ENCODE data around the gene UNC119.

The UNC119 gene

DNA sequence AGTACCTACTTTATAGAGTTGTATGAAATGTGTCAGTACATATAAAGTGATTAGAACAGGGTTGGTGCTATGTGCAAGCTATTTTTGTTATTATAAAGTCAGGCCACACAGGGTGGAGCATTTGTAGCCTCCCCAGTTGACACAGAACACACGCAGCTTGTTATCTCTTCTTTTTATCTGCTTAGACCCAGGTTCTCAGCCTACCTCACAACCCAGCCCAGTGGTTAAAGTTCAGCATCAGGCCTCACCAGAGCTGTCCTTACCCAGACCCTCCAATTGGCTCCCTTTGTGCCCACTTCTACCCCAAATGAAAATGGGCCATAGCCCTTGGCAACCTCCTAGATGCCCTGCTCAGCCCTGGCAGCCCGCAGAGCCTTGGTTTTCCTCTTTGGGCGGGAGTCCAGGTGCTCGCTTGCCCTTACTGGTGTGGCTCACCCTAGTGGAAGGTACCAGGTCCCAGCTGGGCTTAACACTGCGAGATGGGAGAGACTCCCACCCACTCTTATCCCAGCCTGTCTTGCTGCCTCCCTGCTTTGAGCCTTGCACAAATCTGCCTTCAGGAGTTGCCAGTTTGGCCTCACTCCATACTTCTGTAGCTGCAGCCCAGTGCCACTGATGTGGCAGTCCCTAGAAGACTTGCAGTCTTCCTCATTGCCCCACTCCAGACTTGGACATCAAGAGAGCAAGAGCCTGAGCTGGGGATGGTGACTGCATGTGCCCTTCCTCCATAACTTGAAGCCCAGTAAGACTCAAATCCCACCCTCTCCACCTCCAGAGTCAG, 20.0 kb upstream of the UNC119 start:
- no peak for DNase-seq

DNA sequence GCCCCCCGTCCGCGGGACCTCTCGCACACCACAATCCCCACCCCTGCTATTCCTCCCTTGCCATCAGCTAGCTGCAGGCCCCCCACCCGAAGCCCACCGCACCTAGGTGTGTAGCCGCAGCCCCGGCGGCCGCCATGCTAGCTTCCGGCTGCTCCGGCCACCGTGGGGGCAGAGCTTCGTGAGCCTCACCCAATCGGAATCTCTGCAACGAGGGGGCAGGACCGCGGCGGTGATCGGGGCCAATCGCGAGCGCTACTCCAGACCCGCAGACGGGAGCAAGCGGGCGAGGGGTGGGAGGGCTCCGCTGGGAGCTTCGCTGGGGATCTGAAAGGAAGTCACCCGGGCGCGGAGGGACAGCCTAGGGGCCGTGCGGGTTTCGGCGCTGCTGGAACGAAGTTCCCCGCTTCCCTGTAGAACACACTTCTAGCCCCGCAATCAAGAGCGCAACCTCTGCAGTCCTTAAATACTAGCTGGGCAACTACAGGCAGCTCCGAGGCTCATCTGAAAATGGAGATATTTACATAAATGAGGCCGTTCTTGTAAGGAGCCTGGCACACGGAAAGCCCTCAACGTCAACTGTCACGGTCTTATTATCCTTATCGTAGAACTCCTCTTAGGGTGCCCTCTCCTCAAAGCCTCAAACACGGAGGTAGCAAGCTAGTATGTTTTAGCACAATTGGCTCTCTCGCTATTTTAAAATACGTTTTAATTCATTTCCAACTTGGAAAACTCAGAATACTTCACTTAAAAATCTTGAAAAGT, 19.1 kb upstream of the UNC119 start, which contains the start of gene PIGS:
TSS of gene PIGS (minus strand) at position 164 of the 762 bp plus-strand sequence. CDS start at position 136, 28 bp downstream.
- DNase-seq, result peak; percentile 87

DNA sequence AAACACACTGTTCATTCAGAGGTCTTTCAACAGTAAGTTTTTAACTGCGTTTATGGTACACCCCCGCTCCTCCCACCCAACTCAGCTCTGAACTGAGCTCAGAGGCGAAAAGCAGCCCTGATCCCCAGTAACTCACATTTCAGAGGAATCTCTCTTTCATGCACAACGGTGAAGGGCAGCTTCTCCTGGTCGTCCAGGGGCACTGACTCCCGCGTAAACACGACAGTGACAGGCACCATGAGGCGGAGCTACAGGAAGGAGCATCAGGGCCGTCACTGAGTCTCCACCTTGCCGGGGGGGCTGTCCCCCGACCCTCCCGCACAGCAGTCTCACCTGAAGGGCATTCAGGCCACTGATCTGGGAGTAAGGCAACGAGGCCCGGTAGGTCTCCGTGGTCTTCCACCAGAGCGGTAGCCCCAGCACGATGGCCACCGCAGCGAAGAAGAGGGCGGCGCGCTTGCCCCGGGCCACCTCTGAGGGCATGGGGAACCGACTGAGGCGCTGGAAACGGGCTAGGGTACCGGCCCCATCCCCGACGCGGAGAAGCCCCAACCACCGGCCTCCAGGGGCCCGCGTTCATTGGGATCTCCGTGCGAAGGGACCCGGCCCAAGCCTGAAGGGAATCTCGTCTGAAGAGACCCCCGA, 18.4 kb upstream of the UNC119 start:
- DNase-seq, result peak; percentile 39

DNA sequence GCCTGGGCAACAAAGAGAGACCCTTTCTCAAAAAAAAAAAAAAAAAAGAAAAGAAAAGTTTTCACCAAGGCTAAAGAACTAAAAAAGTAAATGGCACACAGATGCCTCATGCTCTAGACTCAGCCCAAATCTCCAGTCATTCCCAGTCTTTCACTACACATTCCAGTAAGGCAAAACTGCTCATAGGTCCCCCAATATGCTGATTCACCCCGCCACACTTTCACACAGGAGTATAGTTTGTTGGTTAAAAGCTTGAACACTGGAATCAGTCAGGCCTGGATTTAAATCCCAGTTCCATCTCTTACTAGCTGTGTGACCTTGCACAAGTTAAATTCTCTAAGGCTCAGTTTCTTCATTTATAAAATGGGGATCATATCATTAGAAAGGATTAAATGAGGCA, 17.0 kb upstream of the UNC119 start:
- no peak for DNase-seq

DNA sequence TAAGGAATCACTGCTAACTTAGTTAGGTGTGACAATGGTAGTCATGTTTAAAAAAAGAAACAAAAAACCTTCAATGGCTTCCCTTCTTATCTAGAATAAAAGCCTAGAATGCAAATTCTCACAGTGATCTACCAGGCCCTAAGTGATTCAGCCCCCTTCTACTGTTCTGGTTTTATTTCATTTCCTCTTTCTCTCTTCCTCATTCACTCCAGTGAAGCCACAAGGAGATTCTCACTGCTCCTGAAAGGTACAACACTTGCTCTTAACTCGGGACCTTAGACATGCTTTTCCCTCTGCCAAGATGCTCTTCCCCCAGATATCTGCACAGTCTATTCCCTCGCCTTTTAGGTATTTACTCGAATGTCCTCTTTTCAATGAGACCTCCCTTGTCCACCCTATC, 15.2 kb upstream of the UNC119 start:
- no peak for DNase-seq

DNA sequence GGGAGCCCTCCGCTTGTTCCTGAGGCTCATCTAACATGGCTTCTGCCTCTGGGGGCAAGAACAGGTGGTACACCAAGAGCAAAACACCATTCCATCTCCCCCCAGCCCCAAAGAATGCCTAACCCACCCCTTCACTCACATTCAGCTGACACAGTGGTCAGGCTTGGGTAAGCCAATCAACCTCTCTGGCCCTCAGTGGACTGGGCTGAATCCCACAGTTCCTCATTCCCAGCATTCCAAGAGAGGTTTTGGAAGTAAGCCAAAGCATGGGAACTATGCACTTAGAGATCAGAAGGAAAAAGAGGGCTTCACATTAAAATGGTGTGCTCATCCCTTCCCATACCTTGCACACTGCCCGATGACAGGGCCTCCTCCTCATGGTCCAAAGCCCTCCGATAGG, 11.1 kb upstream of the UNC119 start:
- DNase-seq, result no peak

DNA sequence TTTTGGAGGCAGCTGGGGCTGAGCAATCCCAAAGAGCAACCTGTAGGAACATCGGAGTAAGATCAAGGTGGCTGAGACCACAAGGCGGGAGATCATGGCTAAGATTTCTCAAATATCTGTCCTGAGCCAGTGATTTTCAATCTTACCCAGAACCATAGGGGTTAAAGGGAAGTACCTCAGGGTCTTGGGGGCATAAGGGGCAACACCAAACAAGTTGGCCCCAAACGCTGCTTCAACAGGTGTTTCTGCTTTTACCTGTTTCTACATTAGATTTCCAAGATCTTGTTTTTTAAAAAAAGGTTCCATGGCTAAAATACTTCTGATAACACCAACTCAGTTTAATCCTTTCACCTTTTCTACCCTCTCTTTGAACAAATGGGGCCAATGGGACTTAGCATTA, 2.6 kb upstream of the UNC119 start:
- DNase-seq, result no peak

DNA sequence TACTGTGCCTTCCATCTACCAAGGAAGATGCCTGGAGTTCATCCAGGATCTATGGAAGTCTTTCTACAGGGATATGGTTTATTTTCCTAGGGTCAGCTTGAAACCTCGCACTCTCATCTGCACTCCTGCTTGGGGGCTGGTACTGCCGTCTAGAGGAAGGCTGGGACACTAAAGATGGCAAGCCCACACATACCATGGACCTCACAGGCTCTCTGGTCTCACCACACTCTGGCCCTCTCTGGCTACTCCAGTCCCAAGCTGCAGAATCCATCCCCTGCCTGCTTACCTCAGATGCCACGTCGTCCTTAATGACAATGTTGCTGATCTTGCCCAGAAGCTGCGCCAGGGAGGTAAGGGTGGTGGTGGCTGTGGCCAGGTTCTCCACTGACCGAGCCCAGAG, 2.1 kb upstream of the UNC119 start:
- DNase-seq, result no peak

DNA sequence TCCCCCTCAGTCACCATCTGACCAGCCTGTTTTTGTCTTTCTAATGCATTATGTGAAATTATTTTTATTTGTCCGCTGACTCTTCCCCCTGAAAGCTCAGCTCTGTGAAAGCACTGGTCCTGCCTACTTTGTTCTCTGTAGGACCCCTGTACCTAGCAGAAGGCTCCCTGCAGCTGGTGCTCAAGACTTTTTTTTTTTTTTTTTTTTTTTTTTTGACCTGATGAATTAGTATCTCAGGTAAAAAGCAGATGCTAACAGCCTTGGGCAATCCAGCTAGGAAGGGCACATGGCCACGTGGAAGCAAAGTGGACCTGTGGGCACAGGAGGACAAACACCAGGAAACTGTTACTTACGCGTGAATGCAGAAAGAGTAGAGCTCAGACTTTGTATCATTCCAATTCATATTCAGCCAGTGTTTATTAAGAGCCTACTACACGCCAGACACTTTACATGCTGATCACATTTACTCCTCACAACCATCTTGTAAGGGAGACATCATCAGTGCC, 629 bp upstream of the UNC119 start:
- DNase-seq, result no peak

DNA sequence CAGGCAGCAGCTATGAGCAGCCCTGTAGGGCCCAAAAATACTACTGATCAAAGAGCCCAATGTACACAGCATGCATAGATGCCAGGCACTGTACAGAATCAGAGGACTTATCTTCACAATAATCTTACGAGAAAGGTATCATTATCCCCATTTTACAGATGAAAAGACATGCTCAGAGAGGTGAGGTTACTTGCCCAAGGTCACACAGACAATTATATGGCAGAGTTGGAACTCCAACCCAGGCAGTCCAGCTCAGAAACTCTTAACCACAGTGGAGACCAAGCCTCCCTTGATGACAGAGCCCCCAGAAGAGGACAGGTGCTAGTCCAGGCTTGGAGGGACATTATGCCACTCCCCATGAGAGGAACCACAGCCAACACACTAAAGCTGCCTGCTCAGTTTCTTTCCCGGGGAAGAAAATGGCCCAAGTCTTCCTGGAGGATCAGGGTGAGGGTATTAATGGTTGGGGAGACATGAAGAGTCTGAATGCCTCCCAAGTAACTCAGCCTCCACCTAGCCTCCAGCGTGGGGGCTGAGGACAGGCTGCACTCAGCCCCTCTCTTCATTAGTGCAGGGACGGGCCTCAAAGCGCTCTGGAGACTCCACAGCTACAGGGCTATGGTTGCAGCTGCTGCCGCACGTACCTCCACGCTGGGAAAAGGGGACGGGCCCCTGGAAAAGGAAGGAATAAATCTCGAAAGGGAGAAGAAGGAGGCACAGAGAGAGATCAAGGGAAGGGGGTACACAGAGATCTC, 826 bp downstream of the UNC119 start:
- DNase-seq, result no peak

DNA sequence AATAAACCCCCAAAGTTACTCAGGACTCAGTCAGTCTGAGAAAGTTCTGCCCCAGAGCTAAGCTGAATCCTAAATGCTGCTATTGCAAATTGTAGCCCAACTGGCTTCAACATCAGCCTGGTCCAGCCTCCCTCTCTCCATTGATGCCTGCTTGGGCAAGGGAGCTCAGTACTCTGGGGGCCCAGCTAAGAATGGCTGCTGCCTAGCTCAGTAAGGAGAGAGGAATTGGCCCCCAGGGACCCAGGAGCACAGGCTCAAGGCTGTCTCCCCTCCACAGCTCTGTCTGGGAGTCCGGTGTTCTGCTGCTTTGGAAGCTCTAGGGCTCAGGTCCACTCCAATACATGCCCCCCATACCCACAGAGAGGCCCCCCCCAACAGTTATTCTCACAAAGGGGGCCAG, 1.6 kb downstream of the UNC119 start:
- DNase-seq, result no peak

DNA sequence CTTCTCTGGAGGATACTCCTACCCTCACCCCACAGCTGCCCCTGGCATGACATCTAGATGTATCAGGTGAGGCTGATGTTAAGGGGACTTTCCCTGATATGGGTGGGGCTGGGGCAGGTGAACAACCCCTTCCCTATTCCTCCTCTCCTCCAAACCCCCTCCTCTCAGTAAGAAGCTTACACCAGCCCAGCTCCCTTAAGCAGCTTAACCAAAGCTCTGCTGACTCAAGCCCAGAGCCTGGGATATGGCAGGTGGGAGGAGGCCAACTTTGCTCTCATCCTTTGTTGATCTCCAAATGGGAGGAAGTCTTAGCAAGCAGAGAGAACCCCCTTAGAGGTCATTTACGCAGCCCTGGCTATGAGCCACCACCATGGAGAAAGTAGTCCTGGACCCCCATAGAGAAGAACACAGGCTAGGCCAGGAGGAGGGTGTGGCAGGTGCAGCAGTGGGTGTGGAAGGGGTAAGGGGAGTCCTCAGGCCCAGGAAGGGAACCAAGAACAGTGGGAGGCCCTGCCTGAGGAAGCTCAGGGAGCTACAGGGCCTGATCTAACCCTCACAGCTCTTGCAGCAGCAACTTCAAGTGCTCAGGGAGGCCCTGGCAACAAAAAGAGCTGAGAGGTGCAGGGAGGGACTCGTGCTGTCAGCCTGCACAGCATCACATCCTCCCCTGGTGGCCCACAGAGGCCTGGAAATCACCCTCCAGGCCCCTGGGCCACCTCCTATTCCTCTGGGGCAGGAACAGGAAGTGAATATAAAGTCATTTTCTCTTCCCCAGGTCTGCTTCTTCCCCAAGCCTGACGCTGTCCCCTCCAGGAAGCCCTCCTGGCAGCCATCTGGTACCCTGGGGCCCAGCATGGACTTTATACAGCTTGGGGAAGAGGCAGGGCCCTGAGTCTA, 2.9 kb downstream of the UNC119 start:
- peak; percentile 56 for DNase-seq

DNA sequence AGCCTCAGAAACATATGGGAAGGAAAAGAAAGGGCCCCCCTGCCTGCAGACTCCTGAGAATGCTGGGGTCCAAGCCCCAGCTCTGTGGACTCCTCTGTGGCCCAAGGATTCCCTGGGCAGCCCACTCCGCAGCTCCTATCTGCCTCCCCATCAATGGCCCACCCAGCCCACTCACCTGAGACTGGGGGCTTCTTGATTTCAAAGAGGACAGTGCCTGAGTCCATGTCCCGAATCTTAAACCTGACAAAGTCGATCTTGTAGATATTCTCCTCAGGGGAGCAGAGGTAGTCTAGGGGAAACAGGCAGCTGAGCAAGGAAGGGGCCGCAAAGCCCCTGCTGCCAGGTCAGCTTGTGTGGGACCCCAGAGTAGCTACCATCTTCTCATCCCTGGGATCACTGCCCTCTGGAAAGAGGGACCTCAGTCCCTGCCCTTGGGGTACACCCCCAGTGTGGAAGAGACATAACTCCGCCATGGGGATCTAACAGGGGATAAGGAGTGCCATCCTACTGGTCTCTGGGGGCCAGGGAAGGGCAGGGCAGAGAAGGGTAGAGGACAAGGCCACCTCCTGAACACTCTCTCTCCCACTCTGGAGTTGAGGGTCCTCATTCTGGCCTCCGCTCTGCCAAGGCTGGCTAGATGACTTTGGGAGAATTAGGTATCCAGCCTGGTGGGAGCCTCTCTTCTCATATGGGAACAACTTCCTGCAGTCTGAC, 3.9 kb downstream of the UNC119 start:
- no peak for DNase-seq

DNA sequence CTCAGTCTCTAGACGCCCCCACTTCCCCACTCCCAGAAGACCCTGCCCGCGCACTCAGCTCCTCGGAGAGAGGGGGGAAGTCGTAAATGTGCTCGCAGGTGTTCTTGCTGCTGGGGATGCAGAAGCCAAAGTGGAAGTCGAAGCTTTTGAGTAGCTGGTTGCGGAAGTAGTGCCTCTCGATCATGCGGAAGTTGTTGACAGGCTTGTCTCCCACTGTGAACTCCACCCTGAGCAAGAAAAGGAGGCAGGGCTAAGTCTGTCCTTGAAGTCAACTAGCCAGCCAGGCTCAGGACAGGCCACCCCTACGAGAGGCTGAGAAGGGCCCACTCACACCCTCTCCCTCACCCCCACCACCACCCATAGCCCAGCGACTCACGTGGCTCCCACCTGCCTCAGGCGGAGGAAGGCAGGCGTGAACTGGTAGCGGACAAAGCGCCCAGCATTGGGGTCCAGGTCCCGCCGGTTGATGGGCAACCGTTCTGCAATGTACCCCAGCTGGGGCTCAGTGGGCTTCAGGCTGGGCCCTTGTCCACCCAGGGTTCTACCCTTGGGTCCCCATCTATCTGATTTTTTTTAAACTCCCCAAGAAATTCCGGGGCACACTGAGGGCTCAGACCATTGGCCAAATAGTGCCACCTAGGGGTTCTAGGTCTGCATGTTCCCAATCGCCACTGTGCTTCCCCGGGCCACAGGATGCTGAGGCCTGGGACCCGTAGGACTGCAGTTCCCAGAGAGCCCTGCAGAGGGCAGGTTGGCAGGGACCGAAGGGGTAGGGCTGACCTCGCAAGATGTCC, 4.6 kb downstream of the UNC119 start:
- DNase-seq, result peak; percentile 47

DNA sequence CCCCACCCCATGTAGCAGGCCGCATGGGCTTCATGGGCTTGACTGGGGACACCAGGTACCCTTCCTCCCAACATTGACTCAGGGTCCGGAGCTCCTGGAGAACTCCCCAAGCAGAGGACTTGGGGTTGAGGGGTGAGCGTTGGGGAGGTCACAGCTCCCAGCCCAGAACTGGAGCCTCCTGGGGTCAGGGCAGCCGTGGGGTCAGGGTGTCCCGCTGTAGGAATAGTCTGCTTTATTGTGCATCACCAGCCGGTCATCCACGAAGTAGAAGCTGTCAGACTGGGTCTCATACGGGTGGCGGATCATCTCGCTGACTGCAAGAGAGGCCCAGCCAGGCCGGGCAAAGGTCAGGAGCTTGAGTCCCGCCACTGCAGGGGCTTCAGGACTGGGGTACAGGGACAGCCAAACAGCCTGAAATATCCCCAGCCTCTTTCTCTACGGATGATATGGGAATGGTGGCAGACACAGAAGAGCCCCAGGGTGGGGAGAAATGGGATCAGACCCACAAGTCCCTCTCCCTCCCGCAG, 5.3 kb downstream of the UNC119 start:
- no peak for DNase-seq

DNA sequence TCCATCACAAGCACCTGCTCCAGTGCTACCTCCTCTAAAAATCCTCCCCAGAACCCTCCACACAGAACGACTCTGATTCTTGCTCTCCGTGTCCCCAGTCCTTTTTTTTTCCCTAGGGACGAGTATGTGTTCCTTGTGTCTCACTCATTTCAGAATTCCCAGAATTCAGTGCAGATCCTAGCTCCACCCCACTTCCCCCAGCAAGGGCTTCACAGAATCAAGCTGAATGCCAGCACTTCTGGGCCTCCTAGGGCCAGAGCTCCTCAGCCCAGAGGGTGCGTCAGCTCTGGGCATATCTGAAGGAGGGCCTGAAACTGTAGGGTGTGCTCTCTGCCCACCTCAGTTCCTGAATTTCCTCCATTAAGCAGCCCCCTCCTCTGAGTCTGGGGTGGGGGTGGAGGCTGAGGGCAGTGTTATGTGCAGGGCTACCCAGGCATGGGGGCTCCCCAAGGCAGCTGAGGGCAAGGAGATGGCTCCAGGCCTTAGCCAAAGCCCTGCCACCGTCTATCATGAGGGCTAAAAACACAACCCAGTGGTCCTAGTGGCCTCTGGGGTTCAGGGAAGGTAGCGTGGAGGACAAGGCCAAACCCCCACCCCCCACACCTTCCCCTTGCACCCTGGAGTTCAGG, 6.5 kb downstream of the UNC119 start:
- no peak for DNase-seq

DNA sequence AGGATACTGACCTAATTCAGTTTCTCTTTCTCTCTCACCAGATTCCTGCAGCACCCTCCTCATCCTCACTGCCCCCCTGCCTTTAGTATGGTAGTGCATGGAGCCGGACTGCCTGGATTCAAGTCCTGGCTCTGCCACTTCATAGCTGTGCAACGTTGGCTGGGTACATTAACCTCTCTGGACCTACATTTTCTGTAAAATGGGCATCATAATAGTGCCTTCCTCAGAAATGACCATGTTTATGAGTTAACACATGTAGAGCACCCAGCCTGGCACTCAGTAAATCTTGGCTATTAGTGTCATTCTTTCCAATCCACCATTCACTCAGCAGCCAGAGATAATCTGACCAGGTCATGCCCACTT, 7.3 kb downstream of the UNC119 start:
- DNase-seq, result no peak

DNA sequence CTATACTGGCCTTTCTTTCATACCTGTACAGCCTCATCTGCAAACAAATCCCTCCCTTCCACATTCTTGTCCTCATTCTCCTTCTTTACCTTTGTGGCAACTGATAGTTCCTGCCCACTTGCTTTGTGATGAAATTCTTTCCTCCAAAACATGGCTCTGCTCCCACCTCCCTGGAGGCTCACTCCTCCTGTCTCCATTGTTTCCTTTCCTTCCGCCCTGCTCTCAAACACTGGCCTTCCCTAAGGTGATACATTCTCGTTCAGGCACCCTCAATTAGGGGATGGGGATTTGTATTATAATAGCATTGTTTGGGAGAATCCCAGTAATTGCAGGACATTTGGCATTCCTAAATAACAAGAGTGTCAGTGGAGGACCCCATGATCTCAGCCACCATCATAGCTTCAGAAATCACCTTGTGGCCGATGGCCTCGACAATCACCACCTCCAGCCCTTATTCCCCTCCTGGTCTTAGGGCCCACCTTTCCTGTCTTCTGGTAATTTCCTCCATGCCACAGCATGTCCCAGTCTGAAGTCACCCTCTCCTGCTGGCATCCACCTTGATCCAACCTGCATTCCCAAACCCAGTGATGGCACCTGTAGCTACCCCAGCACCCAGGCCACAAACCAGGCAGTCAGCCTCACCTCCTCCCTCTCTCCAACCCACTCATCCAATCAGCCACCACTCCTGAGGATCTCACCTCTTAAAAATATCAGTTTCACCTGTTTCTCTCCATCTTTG, 7.9 kb downstream of the UNC119 start:
- no peak for DNase-seq

DNA sequence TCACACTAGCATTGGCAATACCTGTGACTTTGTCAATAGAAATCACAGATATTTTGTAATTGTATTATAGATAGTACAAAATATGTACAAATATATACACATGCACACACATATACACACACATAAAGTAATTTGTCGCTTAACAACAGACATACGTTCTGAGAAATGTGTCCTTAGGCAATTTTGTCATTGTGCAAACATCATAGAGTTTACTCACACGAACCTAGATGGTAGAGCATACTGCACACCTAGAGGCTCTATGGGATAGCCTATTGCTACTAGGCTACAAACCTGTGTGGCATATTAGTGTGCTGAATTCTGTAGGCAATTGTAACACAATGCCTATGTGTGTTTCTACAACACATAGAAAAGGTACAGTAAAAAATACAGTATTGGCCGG, 11.0 kb downstream of the UNC119 start:
- DNase-seq, result no peak

Measured in T-helper 9 cell (primary cell).